ENCODE data around the gene SLC13A1.

DNA sequence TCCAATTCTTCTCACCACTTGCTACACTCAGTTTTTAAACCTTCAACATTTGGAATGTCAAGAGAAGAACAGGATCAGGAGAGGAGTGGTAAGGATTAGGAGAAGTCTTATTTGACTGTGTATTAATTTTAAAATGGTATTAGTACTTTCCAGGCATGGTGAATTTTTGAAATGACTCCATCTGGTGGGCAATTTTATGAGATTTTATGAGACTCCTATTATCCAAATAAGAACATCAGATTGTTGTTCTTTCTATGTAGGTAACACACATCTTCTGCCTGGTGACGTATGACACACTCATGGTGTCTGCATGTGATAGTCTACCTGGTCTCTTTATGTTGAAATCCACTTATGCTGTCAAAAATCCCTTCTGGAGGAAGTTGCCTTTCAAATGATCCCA lies 51.0 kb downstream of the SLC13A1 start:
- no peak for TF ChIP-seq POLR2AphosphoS5 (IDR thresholded peaks at IDR 0.05; ENCODE audit: low read depth, low read length)
- TF ChIP-seq, protein P1, sequence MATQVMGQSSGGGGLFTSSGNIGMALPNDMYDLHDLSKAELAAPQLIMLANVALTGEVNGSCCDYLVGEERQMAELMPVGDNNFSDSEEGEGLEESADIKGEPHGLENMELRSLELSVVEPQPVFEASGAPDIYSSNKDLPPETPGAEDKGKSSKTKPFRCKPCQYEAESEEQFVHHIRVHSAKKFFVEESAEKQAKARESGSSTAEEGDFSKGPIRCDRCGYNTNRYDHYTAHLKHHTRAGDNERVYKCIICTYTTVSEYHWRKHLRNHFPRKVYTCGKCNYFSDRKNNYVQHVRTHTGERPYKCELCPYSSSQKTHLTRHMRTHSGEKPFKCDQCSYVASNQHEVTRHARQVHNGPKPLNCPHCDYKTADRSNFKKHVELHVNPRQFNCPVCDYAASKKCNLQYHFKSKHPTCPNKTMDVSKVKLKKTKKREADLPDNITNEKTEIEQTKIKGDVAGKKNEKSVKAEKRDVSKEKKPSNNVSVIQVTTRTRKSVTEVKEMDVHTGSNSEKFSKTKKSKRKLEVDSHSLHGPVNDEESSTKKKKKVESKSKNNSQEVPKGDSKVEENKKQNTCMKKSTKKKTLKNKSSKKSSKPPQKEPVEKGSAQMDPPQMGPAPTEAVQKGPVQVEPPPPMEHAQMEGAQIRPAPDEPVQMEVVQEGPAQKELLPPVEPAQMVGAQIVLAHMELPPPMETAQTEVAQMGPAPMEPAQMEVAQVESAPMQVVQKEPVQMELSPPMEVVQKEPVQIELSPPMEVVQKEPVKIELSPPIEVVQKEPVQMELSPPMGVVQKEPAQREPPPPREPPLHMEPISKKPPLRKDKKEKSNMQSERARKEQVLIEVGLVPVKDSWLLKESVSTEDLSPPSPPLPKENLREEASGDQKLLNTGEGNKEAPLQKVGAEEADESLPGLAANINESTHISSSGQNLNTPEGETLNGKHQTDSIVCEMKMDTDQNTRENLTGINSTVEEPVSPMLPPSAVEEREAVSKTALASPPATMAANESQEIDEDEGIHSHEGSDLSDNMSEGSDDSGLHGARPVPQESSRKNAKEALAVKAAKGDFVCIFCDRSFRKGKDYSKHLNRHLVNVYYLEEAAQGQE (IDR thresholded peaks at IDR 0.05; ENCODE audit: insufficient read depth in 1 of 2, low read depth in 2 of 2, low read length in 2 of 2) = no peak
- no peak for TF ChIP-seq TAF1 (IDR thresholded peaks at IDR 0.05; ENCODE audit: borderline replicate concordance, insufficient read depth, low read length)

Data from PFSK-1 (cell line).